ENCODE results near the gene RGL3. TPM values are rescaled to one million over a fixed set of nuclear protein-coding genes. Genes with fewer than 3 reads are reported as not detected.
"Not testable (repeated sequence)": the region's sequence is repeated elsewhere in the genome, so short reads cannot be mapped to it uniquely, and the experiment has no call there.

Gene RGL3, protein sequence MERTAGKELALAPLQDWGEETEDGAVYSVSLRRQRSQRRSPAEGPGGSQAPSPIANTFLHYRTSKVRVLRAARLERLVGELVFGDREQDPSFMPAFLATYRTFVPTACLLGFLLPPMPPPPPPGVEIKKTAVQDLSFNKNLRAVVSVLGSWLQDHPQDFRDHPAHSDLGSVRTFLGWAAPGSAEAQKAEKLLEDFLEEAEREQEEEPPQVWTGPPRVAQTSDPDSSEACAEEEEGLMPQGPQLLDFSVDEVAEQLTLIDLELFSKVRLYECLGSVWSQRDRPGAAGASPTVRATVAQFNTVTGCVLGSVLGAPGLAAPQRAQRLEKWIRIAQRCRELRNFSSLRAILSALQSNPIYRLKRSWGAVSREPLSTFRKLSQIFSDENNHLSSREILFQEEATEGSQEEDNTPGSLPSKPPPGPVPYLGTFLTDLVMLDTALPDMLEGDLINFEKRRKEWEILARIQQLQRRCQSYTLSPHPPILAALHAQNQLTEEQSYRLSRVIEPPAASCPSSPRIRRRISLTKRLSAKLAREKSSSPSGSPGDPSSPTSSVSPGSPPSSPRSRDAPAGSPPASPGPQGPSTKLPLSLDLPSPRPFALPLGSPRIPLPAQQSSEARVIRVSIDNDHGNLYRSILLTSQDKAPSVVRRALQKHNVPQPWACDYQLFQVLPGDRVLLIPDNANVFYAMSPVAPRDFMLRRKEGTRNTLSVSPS
- total RNA-seq (10 to 100 TPM; 22.3 to 71.1 (median 33.7) TPM), polyA plus RNA-seq (100 to 1,000 TPM; 152 to 170 TPM)

DNA sequence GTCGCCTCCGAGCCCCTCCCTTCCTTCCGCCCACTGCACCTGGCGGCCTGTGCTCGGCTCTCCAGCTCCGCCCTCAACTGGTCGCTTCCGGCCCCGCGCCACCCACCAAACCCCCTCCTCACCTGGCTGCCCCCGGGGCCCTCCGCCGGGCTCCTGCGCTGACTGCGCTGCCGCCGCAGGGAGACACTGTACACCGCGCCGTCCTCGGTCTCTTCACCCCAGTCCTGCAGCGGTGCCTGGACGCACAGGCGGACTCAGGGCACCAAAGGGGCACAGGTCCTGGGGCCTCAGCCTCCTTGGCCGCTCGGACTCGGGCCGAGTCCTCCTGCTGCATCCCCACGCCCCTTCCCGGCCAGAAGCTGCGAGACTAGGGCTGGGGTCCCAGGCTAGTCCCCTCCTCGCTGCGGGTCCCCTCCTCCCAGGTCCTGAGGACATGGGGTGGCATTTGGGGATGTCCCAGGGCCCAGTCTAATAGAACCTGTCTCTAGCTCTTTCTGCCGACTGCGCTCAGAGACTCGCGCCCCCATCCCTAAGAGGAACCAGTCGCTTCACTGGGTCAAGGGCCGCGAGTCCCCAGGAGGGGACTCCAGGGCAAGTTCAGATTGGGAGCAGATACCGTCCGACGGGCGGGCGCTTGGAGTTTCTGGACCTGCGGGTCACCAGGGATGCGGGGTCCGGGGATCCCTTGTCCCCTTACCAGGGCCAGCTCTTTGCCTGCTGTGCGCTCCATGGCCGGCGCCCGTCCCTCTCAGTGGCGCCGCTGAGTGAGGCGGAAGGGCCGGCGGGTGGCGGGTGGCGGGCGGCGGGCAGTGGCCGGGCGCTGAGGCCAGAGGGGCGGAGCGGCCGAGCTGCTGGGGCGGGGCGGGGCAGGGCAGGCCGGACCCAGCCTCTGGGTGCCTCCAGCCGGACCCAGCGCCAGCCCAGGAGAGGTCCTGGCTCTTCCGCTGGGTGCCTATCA, at the start of gene RGL3:
Gene RGL3, minus strand, starts transcription at position 766 of the 958 bp plus-strand sequence. Its CDS starts 36 bp downstream, at position 730.
- H3K4me1 ChIP-seq = peaks cover 0 to 6% (median 0%) of the 10 kb centered on the region in 3 donors
- ATAC-seq = peak; percentile 71 to 81 (median 77)
- no peaks in the 10 kb centered on the region for H3K36me3 ChIP-seq
- 1% methylated on average over 70 to 72 of the region's 72 CpGs for WGBS, 2 donors
- no peak for TF ChIP-seq CTCF (IDR thresholded peaks at IDR 0.05)
- intact Hi-C loops (cut with DNase I) = no loop called here
- peak within 1 kb of the TSS; percentile 73 to 88 (median 76) for H3K27ac ChIP-seq
- H3K9me3 ChIP-seq = no peaks in the 10 kb centered on the region
- H3K27me3 ChIP-seq = no peaks in the 10 kb centered on the region
- FAIRE-seq = no peak
- peak; percentile 60 to 86 (median 67) for DNase-seq
- peak within 1 kb of the TSS; percentile 27 to 76 (median 64) for H3K4me3 ChIP-seq

GRCh38 chr19:11468266-11468845, 49.2 kb upstream of the RGL3 start:
- 63 to 67% methylated on average over 8 of the region's 8 CpGs for WGBS, 2 donors
- FAIRE-seq; H3K27ac ChIP-seq; ATAC-seq; H3K36me3 ChIP-seq; H3K27me3 ChIP-seq; H3K9me3 ChIP-seq; H3K4me3 ChIP-seq; H3K4me1 ChIP-seq; DNase-seq; intact Hi-C loops (cut with DNase I): not testable (repeated sequence)

- DNase-seq (no peak), ATAC-seq (no peak), FAIRE-seq (no peak)
- Histone ChIP-seq H3K27me3 (no peaks in the 10 kb centered on the region), H3K36me3 (no peaks in the 10 kb centered on the region), H3K9me3 (no peaks in the 10 kb centered on the region), H3K4me1 (no peaks in the 10 kb centered on the region), H3K4me3 (no peak overlapping the region), H3K27ac (no peak overlapping the region)
- intact Hi-C loops (cut with DNase I) = no loop called here
- TF ChIP-seq CTCF (IDR thresholded peaks at IDR 0.05) = no peak
- 32 to 37% methylated on average over 8 of the region's 8 CpGs for WGBS, 2 donors
These were observed 46.5 kb upstream of the RGL3 start for GRCh38 chr19:11465600-11465999.

DNA sequence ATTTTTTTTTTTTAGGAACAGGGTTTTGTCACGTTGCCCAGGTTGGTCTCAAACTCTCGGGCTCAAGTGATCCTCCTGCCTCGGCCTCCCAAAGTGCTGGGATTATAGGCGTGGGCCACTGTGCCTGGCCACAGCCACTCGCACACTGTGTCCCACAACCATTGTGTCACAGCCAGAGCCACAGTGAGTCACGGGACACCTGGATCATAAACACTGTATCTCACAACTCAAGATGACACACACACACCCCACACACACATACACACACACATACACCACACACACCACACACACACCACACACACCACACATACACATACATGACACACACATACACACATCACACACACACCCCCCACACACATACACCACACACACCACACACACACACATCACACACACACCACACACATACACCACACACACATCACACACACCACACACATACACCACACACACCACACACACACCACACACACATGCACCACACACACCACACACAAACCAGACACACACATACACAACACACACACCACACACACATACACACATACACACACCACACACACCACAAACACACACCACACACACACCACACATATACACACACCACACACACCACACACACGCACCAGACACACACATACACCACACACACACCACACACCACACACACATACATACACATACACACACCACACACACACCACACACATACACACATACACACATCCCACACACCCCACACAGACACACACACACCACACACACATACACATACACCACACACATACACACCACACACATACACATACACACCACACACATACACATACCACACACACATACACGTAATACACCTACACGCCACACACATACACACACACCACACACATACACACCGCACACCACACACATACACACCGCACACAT, 45.5 kb upstream of the RGL3 start:
- no peak for TF ChIP-seq CTCF (IDR thresholded peaks at IDR 0.05)
- intact Hi-C loops (cut with DNase I) = no loop called here
- 80 to 83% methylated on average over 11 of the region's 11 CpGs for WGBS, 2 donors
- FAIRE-seq = no peak
- no peaks in the 10 kb centered on the region for H3K4me1 ChIP-seq
- no peak for DNase-seq
- no peak overlapping the region for H3K4me3 ChIP-seq
- no peak for ATAC-seq
- no peaks in the 10 kb centered on the region for H3K36me3 ChIP-seq
- no peaks in the 10 kb centered on the region for H3K9me3 ChIP-seq
- no peak overlapping the region for H3K27ac ChIP-seq
- no peaks in the 10 kb centered on the region for H3K27me3 ChIP-seq
